ENCODE data around the gene LPCAT1.
A peak's percentile ranks its signal among the peaks of the same experiment; 100 is the strongest.
"Not testable (repeated sequence)": the region's sequence is repeated elsewhere in the genome, so short reads cannot be mapped to it uniquely, and the experiment has no call there.

The LPCAT1 gene

DNA sequence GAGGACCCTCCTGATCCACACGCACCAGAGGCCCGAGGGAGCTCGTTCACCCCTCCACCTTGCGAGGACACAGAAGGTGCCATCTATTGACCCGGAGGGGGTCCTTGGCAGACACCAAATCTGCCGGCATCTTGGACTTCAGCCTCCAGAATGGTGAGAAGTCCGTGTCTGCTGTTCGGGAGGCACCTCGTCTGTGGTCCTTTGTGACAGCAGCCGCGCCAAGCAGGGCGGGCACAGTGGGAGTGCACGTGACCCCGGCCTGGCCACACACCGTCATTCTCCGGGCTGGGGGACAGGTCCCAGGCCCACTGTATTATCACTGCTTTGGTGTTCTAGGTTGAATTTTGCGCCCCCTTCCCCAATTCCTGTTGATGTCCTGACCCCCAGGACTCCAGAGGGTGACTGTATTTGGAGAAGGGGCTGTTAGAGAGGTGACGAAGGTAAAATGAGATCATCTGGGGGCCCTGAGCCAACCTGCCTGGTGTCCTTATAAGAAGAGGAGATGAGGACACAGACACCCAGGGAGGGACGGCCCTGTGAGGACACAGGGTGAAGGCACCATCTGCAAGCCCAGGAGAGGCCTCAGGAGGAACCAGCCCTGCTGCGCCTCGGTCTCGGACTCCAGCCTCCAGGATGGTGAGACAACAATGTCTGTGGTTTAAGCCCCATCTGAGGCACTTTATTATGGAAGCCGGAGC is 15.7 kb downstream of the LPCAT1 start:
- DNase-seq: no peak

DNA sequence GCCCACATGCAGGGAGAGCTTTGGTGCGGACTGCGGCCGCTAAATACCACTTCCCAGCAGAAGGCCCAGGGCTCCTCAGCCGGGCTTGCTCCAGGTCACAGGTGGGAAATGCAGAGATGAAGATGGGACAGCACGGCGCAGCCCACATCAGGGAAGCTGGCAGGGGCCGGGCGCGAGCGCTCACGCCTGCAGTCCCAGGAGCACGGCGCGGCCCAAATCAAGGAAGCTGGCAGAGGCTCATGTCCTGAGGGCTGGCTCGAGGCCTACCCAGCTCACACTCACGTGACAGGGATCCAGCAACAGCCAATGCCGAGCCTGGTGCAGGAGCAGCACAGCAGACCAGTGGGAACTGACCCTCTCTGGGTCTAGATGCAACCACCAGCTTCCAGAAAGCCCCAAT is 16.3 kb downstream of the LPCAT1 start:
- no peak for DNase-seq

GRCh38 chr5:1507014-1507375 is 16.8 kb downstream of the LPCAT1 start:
- no peak for DNase-seq

- DNase-seq: no peak
These were observed 17.3 kb downstream of the LPCAT1 start for GRCh38 chr5:1506242-1507013.

DNA sequence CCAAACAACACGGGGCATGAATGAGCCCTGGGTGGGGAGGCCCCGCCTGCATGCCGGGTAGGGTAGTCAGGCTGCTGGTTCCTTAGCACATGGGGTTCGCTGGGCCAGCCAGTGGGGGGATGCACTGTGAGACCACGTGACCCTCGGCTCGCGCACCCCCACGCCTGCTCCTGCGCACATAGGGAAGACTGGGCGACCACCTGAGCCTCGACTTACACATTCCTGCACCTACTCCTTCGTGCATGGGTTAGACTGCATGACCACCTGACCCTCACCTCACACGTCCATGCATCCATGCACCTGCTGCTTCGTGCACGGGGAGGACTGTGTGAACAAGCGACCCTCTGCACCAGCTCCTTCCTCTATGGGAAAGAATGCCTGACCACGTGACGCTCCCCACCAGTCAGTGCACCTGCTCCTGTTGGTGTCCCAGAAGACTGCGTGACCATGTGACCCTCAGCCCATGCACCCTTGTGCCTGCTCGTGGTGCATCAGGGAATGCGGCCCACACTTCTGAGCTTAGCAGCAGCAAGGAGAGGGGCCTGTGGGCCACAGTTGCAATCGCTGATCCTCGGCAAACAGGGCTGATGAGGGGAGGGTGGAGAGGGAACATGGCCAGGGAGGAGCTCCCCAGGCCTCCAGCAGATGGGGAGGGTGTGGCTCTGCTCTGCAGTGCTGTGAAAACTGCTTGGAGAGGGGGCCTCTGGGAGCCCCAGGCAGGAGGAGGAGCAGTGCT is 18.1 kb downstream of the LPCAT1 start:
- peak in 1 of 2 experiments; percentile 24 for DNase-seq

GRCh38 chr5:1505089-1505488 is 18.7 kb downstream of the LPCAT1 start:
- DNase-seq: not testable (repeated sequence)

- DNase-seq: no peak
These were observed 19.1 kb downstream of the LPCAT1 start for GRCh38 chr5:1504617-1505016.

- DNase-seq: no peak
These were observed 19.6 kb downstream of the LPCAT1 start for GRCh38 chr5:1504069-1504595.

GRCh38 chr5:1503241-1504068 is 20.3 kb downstream of the LPCAT1 start:
- DNase-seq: no peak

- no peak for DNase-seq
These were observed 21.0 kb downstream of the LPCAT1 start for GRCh38 chr5:1502737-1503120.

DNA sequence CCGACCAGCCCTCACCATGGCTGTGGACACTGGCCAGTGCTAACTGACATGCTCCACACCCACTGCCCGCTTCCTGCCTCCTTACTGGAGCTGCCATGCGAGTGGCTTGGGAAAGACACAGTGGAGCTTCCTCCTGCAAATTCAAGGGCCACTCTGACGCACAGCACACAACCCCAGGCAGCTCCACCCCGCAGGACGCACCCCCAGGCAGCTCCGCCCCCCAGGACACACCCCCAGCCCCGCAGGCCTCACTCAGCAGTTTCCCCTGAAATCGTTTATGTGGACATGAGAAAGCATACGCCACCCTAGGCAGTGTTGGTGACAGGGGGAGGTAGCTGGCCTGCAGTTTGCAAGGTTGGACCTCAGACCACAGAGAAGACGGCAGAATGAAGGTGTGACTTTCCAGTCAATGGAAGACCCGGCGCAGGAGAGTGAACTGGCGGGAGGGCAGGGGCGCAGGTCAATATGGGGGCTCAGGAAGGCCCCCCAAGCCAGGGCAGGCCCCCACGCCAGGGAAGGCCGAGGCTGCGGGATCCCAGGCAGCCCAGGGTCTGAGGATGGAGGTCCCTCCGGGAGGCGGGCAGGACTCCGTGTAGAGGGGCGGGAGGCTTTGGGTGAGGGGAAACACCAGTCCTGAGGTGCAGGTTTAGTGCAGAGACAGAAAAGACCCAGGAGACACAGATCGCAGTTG is 21.6 kb downstream of the LPCAT1 start:
- no peak for DNase-seq

DNA sequence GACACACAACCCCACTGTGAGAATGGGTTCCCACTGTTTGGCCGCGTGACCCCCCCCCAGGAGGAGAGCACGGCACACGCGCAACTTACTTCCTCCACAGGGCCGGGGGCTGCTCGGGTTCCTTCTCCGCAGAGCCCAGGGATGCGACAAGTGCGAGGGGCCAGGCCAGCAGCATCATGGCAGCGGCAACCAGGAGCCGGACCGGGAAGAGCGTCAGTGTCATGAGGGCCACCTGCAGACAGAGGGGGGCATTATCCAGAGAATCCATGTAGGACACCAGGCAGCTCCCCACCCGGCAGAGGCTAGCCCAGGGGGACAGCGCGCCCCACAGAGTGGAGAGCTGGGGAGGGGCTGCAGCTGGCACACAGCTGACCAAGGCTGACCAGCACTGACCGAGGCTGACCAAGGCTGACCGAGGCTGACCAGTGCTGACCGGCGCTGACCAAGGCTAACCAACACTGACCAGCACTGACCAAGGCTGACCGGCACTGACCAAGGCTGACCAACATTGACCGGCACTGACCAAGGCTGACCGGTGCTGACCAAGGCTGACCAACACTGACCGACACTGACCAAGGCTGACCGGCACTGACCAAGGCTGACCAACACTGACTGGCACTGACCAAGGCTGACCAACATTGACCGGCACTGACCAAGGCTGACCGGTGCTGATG is 22.3 kb downstream of the LPCAT1 start:
- no peak for DNase-seq

GRCh38 chr5:1500411-1501091 is 23.2 kb downstream of the LPCAT1 start:
- DNase-seq: no peak

- DNase-seq: no peak
These were observed 23.9 kb downstream of the LPCAT1 start for GRCh38 chr5:1499851-1500250.

DNA sequence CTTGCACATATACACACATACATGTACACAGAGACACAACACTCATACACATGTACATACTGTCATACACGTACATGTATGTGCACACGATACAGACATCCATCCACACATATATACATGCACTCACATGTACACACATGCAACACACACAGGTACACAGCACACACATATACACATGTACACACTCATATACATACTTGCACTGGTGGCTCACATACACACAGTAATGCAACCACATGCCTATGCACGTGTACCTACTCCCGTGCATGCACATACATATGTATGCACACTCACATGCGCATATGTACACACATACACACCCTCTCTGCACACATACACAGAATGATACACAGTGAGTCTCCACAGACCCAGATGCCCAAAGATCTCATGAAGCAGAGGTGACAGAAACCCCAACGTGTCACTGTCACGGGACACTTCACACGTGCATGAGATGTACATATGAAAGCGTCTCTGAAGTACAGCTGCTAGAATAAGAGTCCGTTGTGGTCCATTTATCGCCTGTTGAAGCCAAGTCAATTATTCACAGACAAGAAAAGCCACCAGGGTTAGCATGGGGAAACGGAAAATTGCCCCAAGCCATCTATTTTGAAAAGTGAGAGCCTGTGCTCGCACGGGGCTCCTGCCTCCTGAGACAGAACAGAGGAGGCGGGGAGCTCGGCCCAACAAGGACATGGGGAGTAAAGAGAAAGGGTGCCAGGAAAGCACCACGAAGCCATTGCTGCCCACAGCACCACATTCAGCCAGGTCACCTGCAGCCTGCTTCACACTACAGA is 24.9 kb downstream of the LPCAT1 start:
- no peak for DNase-seq

DNA sequence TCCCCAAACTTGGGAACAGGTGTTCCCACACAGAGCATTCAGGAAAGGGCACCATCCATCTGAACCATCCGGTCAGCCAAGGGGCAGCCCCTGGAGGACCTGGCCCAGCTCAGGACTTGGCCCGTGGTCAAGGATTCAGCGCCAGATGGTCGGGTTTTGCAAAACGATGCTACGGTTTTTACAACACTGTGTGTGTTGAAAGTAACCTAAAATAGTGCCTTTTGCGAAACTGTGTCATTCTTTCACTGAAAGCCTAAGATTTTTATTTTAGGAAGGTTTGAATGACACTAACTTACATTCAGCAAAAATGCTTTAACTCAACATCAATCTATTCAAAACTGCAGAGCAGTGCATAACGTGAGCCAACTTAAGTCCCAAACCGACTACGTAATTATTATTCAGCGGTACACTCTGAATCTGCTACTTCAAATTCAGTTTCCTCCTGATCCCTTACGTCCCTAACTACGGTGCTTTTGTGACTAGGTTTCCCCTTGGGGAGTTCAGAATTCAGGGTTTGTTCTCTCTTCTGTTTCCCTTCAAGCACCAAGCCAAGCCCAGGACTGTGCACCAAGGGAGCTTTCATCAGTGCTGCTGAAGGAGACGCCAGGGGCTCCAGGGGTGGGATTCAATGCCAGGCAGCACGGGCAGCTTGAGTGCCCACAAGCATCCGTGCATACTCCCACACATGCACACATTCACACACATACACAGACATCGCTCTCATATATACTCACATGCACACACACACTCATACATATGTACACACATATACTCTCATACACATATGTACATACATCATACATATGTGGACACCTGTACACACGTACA is 25.8 kb downstream of the LPCAT1 start:
- no peak for DNase-seq

GRCh38 chr5:1497242-1497777 is 26.4 kb downstream of the LPCAT1 start:
- no peak for DNase-seq

DNA sequence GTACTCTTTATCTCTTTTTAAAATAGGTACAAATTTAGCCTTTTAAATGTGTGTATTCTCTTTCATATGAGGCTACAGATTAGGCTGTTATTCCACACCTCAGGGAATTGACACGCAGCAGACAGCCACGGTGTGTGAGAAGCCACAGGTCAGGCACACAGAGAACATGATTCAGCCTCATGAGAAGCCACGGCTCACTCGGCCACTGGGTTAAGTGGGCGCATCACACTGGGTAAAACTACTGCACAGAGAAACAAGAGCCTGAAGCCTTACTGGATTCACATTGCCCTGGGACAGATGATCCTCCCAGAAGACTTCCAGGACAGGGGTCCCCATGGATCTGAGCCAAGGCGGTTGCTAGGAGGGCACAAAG is 28.2 kb downstream of the LPCAT1 start:
- no peak for DNase-seq

All from SHP77 (cell line).